Measurements from ENCODE around the gene FUNDC2. TPM values are rescaled to one million over a fixed set of nuclear protein-coding genes. Genes with fewer than 3 reads are reported as not detected.

Gene FUNDC2
- total RNA-seq, 2 experiments from 2014 or later: 37.2 to 37.4 TPM

GRCh38 chrX:155022585-155022984 is 4.1 kb upstream of the FUNDC2 start, which contains the start of gene F8:
F8 (minus strand) TSS chrX:155022723; CDS start chrX:155022552, 171 bp downstream.
- Histone ChIP-seq H3K4me3 (ENCODE audit: low read length) (no peak within 1 kb of the TSS), H3K9me3 (ENCODE audit: control insufficient read depth in 1 of 2, insufficient read depth in 1 of 2, low read length in 2 of 2) (no peaks in the 10 kb centered on the region), H3K27me3 (ENCODE audit: control insufficient read depth in 1 of 2, insufficient read depth in 2 of 2, low read length in 2 of 2) (no peaks in the 10 kb centered on the region), H3K4me1 (ENCODE audit: insufficient read depth, low read length) (no peaks in the 10 kb centered on the region), H3K36me3 (ENCODE audit: insufficient read depth, low read length) (no peaks in the 10 kb centered on the region), H3K27ac (ENCODE audit: low read depth in 1 of 2, low read length in 2 of 2) (no peak within 1 kb of the TSS)
- Mint-ChIP-seq H3K27ac (no peak within 1 kb of the TSS), H3K9me3 (no peaks in the 10 kb centered on the region), H3K36me3 (ENCODE audit: low read depth) (peaks cover 8% of the 10 kb centered on the region), H3K27me3 (no peaks in the 10 kb centered on the region), H3K4me1 (ENCODE audit: low read depth) (peaks cover 9% of the 10 kb centered on the region), H3K4me3 (no peak within 1 kb of the TSS)
- DNase-seq (no peak), ATAC-seq (ENCODE audit: poor library complexity) (no peak)
- CTCF ChIA-PET: no interaction called here
- no peak for TF ChIP-seq CTCF (IDR thresholded peaks at IDR 0.05)
- intact Hi-C loops (cut with DNase I, micrococcal nuclease): loop anchor here in 1 of 2 experiments (5.0 kb wide), 1 partner anchor 35 kb away; no protein-coding TSS in a partner anchor
- POLR2A ChIA-PET: no interaction called here

- intact Hi-C loops (cut with DNase I, micrococcal nuclease): loop anchor here in 1 of 2 experiments (5.0 kb wide), 1 partner anchor 33 kb away; no protein-coding TSS in a partner anchor
- POLR2A ChIA-PET: no interaction called here
- Mint-ChIP-seq H3K27me3 (no peaks in the 10 kb centered on the region), H3K27ac (peak overlapping the region; percentile 74), H3K36me3 (ENCODE audit: low read depth) (peaks cover 11% of the 10 kb centered on the region), H3K4me3 (peak overlapping the region; percentile 17), H3K4me1 (ENCODE audit: low read depth) (peaks cover 25% of the 10 kb centered on the region), H3K9me3 (no peaks in the 10 kb centered on the region)
- ATAC-seq (ENCODE audit: poor library complexity): no peak
- DNase-seq: no peak
- CTCF ChIA-PET: no interaction called here
- Histone ChIP-seq H3K27ac (ENCODE audit: low read depth in 1 of 2, low read length in 2 of 2) (no peak overlapping the region), H3K27me3 (ENCODE audit: control insufficient read depth in 1 of 2, insufficient read depth in 2 of 2, low read length in 2 of 2) (no peaks in the 10 kb centered on the region), H3K4me1 (ENCODE audit: insufficient read depth, low read length) (peaks cover 8% of the 10 kb centered on the region), H3K9me3 (ENCODE audit: control insufficient read depth in 1 of 2, insufficient read depth in 1 of 2, low read length in 2 of 2) (no peaks in the 10 kb centered on the region), H3K4me3 (ENCODE audit: low read length) (no peak overlapping the region), H3K36me3 (ENCODE audit: insufficient read depth, low read length) (no peaks in the 10 kb centered on the region)
- TF ChIP-seq CTCF (IDR thresholded peaks at IDR 0.05): no peak
Observed at GRCh38 chrX:155023907-155024833, 2.5 kb upstream of the FUNDC2 start.

DNA sequence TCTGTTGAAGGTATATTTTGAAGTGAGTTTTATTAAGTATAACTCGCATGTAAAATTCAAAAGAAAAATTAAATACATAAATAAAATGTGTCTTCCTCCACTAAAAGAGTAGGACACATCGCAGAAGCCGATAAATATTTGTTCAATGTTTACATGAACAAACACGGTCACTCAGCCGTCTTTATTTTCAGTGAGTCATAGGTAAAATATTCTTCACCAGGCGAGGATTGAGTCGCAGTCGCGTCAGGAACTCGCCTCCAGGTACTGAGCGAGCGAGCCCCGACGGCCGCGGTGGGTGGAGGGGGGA is 271 bp upstream of the FUNDC2 start:
- intact Hi-C loops (cut with DNase I, micrococcal nuclease): loop anchor here (2.0 kb wide), 2 partner anchors 44 to 46 kb away; partner anchors contain the start of genes BRCC3 (in 1 of the 2), CMC4 (in 1 of the 2) and MTCP1 (in 1 of the 2)
- Histone ChIP-seq H3K4me3 (ENCODE audit: low read length) (peak overlapping the region; percentile 42), H3K36me3 (ENCODE audit: insufficient read depth, low read length) (no peaks in the 10 kb centered on the region), H3K4me1 (ENCODE audit: insufficient read depth, low read length) (peaks cover 8% of the 10 kb centered on the region), H3K27ac (ENCODE audit: low read depth in 1 of 2, low read length in 2 of 2) (peak overlapping the region in 1 of 2 donors; percentile 48), H3K9me3 (ENCODE audit: control insufficient read depth in 1 of 2, insufficient read depth in 1 of 2, low read length in 2 of 2) (no peaks in the 10 kb centered on the region), H3K27me3 (ENCODE audit: control insufficient read depth in 1 of 2, insufficient read depth in 2 of 2, low read length in 2 of 2) (no peaks in the 10 kb centered on the region)
- Mint-ChIP-seq H3K27me3 (no peaks in the 10 kb centered on the region), H3K9me3 (no peaks in the 10 kb centered on the region), H3K4me1 (ENCODE audit: low read depth) (peaks cover 38% of the 10 kb centered on the region), H3K36me3 (ENCODE audit: low read depth) (peaks cover 11% of the 10 kb centered on the region), H3K27ac (peak overlapping the region; percentile 98), H3K4me3 (peak overlapping the region; percentile 85)
- no peak for ATAC-seq (ENCODE audit: poor library complexity)
- POLR2A ChIA-PET: interaction anchor here (0.8 to 1.4 kb wide), 13 partner anchors 9 to 238 kb away, joined by 3 to 10 read pairs (median 4); partner anchors contain the start of genes BRCC3, RAB39B and VBP1
- no peak for TF ChIP-seq CTCF (IDR thresholded peaks at IDR 0.05)
- no peak for DNase-seq
- CTCF ChIA-PET: no interaction called here

Data from CD4-positive, alpha-beta T cell (primary cell).